ENCODE measurements around the gene NR1D2.
"Not testable (repeated sequence)": the region's sequence is repeated elsewhere in the genome, so short reads cannot be mapped to it uniquely, and the experiment has no call there.

The NR1D2 gene

DNA sequence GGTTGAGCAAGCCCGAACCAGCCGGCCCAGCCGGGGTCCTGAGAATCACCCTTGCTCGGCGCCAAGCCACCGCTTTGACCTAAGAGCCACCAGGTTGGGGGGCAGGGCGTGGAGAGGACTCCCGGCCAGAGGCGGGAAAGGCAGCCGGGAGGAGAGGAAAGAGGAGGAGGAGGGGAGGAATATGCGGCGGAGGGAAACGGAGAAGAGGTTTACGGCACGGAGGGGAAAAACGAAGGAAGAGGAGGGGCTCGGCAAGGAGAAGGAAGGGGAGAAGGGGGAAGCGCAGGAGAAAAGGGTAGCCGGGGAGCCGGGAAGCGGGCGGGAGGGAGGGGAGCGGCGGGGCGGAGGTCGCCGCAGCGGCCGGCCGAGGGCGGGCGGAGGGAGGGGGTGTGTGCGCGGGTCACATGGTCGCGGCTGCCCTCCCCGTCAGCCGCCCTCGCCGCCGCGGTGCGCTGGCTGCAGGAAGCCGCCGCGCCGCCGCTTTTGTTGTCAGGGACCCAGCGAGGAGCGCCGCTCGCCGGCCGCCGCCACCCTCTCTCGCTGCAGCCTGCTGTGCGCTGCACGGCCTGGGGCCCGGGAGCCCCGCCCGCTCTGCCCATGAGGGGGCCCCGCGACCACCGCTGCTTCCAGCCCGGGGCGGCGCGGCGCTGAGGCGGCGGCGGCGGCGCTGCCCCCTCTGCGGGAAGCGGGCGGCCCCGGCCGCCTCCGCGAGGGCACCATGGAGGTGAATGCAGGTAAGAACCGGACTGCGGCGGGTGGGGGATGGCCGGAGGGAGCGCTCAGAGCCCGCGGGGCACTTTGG, at the start of gene NR1D2:
Gene NR1D2, plus strand, starts transcription at position 426 of the 802 bp plus-strand sequence. Its CDS starts 293 bp downstream, at position 719.
- peak; percentile 55 for DNase-seq

DNA sequence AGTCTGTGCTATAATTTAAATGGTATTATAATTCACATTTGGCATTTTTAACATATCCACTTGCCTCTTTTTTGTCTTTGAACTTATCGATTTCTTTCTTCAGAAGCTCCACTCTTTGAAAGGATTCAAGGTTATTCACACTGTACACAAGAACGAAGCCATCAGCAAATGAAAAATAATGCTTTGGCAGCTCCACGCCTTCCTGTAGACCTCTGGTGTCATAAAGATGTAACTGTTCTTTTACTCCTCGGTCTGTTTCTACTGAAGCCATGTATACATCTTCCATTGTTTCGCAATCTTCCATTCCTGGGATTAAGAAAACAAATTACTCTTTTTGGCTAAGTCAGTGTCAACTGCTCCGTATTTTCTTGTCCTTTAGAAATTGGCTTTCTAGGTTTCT, 44.3 kb upstream of the NR1D2 start:
- DNase-seq = no peak

DNA sequence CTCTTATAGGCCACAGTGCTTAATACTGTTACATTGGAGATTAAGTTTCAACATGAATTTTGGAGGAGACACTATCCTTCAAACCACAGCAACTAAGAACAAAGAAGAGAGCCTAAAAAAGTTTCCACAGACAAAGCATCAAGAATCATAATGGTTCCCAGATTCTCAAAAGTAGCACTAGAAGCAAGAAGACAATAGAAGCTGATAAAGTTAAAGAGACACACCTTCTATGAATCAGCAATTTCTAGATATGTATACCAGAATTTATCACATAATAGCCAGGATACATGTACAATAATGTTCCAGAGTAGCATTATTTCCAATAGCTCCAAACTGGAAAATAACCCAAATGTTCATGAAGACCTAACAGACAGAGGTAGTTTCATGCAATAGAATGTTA, 40.5 kb upstream of the NR1D2 start:
- no peak for DNase-seq

DNA sequence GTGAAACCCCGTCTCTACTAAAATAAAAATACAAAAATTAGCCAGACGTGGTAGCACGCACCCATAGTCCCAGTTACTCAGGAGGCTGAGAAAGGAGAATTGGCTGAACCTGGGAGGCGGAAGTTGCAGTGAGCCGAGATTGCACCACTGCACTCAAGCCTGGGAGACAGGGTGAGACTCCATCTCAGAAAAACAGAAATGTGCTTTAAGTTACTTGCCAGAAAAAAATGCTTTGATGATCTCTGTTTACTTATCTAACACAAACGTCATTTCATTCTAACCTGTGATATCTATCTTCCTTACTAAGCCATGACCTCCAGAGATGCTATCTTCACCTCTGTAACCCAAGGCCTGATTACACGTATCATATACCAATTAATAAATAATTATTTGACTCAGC, 35.7 kb upstream of the NR1D2 start:
- DNase-seq = no peak

DNA sequence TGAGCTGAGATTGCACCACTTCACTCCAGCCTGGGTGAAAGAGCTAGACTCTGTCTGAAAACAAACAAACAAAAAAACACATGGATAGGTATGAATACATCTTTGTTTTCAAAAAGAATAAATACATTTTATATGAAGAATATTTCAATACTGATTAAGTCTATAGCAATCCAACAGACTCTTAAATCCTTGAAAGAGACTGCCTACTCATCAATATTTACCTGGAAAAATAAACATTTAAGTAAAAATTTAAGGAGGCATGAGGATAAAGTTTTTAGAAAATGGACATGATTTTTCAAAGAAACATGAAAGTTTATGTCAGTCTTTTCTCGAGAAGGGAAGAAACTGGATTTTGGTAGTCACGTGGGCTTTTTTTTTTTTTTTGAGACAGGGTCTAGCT, 33.7 kb upstream of the NR1D2 start:
- DNase-seq = no peak

DNA sequence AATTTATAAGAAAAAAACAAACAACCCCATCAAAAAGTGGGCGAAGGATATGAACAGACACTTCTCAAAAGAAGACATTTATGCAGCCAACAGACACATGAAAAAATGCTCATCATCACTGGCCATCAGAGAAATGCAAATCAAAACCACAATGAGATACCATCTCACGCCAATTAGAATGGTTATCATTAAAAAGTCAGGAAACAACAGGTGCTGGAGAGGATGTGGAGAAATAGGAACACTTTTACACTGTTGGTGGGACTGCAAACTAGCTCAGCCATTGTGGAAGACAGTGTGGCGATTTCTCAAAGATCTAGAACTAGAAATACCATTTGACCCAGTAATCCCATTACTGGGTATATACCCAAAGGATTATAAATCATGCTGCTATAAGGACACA, 32.8 kb upstream of the NR1D2 start:
- DNase-seq = not testable (repeated sequence)

DNA sequence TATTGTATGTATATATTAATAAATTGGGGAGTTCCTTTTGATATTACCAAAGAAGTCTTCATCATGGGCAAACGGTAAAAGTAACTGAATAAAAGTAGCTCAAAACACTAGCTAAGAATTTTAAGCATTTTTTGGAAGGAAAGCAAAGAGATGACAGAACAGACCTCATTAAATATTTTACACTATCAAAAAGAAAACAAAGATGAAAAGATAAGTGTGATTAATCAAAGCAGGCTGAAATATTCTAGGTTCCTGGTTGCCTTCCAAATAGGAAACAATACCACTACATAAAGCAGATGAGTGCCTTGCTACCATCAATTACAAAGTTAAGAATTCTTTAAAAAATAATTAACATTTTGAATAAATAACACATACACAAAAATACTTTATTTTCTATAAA, 31.9 kb upstream of the NR1D2 start:
- DNase-seq = no peak

DNA sequence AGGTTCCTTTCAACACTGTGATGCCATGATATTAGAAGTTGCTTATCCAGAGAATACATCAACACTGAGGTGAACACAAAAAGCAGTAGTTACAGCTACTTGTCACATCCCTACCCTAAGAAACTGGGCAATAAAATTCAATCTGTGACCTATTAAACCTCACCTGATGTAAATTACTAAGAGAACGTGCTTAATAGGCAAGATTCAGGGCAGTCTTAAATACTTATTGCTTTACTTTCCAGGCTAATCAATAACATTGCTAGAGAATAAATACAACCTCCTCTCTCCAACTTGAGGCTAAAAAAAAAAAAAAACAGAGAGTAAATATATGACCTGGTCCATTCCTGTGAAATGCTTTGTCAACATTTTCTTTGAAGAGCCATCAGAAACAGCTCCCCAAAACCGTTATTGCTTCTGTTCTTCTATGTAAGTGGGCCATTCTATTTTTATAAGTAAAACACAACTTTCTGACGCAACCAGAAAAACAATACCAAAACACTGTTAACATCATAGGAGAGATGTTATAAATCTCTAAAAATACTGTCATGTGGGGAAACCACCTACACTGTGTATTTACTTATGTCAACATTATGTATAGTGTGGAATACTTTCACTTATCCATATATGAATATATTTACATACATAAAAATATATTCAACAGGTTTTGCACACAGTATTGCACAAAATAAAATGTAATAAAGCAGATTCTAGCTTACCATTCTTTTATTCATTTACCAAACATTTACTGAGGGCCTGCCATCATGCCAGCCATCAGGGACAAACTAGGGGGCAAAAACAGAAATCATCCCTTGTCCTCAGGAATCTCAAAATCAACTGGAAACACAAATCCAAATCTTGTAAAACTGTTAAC, 31.0 kb upstream of the NR1D2 start:
- no peak for DNase-seq

DNA sequence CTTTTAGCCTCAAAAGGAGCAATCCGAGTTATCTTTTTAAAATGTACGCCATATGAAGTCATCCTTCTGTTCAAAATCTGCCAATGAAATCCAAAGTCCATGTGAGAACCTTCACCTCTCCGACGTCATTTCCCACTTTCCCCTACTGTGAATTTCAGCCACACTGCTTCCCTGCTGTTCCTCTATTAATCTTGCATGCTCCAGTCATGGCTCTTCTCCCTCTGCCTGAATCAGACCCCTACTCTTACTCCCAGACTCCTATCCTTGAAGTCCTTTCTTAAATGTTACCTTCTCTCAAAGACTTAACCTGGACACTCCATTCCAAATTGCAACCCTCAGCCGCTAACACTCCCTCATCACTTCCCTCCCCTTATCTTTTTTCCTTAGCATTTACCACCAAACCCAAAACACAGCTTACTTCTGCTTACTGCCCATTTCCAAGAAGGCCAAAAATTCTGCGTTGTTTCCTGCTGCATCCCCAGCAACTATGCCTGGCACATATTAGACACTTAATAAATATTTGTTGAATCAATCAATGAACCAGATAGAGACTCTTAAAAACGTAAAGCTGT, 29.5 kb upstream of the NR1D2 start:
- peak; percentile 33 for DNase-seq

DNA sequence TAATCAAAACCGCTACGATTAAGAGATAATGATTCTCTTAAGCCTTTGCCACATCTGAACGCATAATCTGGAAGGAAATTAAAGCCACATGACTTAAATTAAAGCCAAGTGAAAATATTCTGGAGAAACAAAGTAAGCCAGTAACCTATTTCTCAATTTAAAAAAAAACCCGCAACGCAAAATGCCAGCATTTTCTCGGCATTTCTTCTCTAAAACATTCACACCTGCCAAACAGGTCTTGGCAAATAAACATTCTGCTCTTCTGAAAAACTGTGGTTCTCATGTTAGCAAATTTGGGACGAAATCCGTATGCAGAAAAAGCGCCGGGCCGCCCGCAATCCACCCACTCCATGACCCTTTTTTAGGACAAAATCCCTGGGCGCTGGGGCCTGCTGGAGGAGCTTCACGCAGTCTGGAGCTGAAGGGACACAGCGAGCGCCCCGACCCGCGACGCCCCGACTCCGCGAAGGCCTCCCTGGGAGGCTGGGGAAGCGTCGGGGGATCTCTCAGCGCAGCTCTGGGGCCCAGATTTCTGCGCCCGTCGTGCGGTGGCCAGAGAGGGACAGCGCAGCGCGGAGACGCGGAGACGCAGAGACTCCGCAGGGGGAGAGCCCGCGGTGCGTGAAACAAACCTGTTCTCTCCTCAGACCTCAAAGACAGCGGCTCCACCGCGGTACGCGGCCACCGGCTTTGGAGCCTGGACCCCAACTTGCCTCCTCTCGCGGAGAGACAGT, 28.8 kb upstream of the NR1D2 start:
- DNase-seq = no peak

DNA sequence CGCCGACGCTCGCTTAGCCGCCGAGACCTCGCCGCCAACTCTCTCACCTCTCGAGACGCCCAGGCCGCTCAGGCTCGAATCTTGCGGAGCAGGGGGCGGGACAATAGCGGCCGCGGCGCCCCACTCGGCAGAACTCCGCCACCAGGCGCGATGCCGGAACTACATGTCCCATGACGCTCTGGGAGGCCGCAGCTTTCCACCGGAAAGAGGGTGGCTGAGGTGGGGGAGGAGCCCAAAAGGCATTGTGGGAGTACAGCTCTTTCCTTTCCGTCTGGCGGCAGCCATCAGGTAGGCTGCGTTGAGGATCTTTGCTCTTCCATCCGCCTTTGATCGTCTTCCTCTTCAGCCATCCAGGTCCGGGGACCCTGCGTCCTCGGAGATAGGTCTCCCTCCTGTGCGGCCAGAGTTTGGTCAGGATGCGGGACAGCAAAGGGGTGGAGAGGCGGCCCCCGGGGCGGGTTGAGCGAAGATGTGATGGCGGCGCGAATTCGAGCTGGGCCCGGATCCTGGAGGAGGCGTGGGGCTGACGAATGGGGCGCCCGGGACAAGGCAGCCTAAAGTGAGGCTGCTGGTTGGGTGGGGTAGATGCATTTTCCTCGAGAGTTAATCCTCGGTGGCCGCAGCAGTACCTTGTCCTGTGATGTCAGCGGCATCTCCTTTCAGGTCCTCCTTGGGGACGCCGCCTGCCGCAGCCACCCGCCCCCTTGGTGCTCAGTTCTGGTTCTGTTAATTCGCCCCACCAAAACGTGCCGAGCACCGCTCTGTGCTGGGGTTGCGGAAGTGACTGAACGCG, 28.0 kb upstream of the NR1D2 start, which contains the start of the genes NKIRAS1 and RPL15:
Gene NKIRAS1, minus strand, starts transcription at position 105 of the 793 bp plus-strand sequence. CDS start 6,086 bp downstream, outside the sequence.
Gene RPL15, plus strand, starts transcription at position 247 of the 793 bp plus-strand sequence. CDS start 728 bp downstream, outside the sequence.
- DNase-seq = peak; percentile 89

DNA sequence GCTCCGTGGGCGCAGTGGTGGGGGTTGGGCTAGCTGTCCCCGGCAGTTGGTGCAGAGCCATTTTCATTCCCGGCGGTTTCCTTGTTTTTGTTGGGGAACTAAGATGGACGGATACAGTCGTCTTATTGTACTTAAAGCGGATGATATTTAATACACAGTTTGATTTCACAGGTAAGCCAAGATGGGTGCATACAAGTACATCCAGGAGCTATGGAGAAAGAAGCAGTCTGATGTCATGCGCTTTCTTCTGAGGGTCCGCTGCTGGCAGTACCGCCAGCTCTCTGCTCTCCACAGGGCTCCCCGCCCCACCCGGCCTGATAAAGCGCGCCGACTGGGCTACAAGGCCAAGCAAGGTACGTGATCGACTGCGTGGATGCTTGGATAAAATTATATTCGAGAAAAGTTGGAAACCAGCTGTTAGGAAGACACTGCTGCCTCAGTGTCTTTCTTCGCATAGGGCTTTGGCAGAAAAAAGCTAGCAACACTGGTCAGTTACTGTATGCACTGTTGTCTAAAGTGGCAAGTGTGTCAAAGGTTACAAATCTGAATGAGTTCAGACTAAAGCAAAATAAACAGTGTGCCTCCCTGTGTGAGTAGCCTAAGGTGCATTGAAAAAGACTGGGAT, 27.3 kb upstream of the NR1D2 start:
- DNase-seq = not testable (repeated sequence)

DNA sequence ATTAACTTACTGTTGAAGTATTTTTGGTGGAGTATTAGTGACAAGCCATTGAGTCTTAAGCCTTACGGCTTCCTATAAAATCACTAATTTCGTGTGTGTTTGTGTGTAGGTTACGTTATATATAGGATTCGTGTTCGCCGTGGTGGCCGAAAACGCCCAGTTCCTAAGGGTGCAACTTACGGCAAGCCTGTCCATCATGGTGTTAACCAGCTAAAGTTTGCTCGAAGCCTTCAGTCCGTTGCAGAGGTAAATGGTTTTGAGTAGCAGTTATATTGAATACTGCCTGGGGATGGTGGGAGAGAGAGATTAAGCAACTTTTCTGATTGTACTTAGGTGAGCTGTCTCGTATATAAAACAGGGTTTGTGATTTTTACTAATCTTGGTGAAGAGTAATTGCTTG, 26.8 kb upstream of the NR1D2 start:
- not testable (repeated sequence) for DNase-seq

DNA sequence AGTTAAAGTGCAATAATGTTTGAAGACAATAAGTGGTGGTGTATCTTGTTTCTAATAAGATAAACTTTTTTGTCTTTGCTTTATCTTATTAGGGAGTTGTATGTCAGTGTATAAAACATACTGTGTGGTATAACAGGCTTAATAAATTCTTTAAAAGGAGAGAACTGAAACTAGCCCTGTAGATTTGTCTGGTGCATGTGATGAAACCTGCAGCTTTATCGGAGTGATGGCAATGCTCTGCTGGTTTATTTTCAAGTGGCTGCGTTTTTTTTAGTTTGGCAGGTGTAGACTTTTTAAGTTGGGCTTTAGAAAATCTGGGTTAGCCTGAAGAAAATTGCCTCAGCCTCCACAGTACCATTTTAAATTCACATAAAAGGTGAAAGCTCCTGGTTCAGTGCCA, 25.5 kb upstream of the NR1D2 start:
- no peak for DNase-seq

DNA sequence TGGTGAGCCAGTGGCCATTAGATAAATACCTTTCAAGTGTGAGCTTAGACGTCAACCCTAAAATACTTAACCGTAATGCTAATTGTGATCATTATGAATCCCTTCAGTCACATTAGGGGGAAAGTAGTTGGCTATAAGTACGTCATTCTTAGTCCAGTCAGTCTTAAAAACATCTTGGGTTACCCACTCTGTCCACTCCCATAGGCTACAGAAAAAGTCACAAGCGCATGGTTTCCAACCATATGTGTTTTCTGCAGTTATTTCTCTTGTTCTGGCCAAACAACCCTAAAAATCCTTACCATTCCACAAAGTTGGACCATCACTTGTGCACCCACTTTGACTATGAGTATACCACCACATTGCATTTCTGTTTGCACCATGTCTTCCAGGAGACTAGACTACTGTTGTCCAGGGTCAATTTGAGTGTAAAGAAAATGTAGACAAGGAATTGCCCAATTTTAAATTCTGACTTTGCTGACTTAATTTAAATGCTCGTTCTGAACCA, 24.9 kb upstream of the NR1D2 start:
- no peak for DNase-seq

DNA sequence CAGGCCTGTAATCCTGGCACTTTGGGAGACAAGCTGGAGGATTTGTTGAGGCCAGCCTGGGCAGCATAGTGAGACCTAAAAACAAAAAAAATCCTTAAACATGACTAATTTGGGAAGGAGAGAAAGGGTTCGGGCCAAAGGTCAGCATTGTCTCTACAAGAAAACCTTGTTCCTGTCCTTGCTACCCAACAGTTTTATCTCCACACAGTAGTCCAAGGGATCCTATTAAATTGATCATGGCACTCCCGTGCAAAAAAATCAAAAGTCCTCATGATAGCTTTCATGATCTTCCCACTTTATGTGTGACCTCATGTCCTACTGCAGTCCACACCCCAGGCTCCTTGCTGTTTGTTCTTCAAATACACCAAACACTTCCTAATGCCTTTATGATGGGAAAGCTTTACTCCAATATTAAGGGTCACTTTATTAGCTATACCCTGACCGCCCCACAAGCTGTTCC, 24.0 kb upstream of the NR1D2 start:
- DNase-seq = no peak

DNA sequence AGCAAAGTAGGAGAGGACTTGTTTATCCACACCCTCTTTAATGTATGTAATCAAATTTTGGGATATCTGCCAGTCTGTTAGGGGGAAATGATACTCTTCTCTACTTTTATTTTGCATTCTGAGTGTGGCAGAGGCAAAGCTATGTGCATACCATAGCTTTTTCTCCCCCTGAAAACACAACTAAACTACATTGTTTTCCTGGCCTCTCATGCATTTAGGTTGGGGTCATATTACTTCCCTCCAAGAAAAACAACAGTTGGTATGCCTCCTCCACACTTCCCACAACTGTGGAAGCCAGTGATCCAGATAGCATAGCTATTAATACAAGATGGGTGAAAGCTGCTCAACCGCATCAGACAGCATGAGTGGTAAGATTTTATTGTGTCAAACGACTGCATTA, 21.3 kb upstream of the NR1D2 start:
- no peak for DNase-seq

DNA sequence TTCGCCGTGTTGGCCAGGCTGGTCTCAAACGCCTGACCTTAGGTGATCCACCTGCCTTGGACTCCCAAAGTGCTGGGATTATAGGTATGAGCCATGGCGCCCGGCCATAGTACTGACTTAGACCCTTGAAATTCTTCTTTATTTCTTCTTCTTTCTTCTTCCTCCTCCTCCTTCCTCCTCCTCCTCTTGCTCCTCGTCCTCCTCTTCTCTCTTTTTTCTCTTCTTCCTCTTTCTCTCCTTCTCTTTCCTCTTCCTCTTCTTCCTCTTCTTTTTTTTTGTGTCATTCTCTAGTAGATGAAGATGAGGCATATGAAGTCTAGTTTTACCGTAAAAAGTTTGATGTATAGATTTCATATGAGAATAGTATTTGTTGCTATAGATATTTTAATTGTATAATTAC, 18.8 kb upstream of the NR1D2 start:
- DNase-seq = no peak

DNA sequence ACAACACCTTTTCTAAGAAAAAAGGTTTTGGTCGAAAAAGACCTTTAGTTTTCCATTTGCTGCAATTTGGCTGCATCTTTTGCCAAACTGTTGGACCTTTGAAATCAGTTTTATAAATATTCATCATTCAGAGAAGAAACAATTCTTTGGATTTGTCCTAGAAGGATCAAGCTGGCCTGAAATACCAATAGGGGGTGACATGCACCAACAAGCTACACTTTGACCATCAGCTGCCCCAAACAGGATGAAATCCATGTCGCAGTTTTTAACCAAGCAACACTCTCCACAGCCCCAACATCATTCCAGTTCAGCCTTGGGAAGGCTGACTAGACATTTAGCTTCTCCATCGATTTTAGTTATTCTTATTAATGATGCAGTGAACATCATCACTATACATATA, 18.4 kb upstream of the NR1D2 start:
- no peak for DNase-seq

DNA sequence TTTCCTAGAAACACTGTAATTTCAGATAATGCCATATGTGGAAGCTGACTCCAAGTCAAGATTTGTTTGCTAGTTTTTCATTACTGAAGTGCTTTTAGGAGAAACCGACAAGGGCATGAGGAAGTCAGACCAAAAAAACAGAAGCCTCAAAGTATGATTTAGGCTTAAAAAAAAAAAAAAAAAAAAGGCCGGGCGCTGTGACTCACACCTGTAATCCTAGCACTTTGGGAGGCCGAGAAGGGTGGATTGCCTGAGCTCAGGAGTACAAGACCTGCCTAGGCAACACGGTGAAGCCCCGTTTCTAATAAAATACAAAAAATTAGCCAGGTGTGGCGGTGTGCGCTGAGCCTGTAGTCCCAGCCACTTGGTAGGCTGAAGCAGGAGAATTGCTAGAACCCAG, 16.6 kb upstream of the NR1D2 start:
- no peak for DNase-seq

DNA sequence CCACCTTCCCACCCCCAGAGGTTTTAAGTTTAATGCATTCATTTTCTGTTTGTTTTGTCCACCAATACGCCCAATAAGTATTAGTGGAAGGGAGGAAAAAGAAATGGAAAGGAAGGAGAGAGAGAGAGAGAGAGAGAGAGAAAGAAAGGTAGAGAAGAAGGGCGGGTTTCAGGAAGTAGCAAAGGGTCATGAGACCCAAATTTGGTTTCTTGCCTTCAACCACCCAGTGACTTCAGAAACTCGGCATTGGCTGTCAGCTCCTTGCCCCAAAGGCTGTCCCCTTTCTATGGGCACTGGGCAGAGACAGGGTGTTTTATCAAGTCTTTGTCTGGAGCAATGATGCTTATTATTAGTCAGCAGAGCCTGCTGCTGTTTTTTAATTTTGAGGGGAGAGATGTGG, 13.5 kb upstream of the NR1D2 start:
- DNase-seq = no peak

Measured in NCI-H446 treated with DMSO at 0.1 percent for 48 hours (cell line).